Stimulated activated CD8-positive, alpha-beta memory T cell treated with anti-CD3 and anti-CD28 coated beads, Interleukin-4, amount 100 ng/mL, for 1 hour (primary cell): Measurements from ENCODE around the gene MFSD2B.
"Not testable (repeated sequence)": the region's sequence is repeated elsewhere in the genome, so short reads cannot be mapped to it uniquely, and the experiment has no call there.

Source experiments
- DNase-seq, 2 donors: peaks; one replicate each; pipeline ENCODE4 v3.0.0-alpha.2; 2020; ENCODE audit warnings: low read depth in 2 of 2, low spot score in 1 of 2

Gene MFSD2B

GRCh38 chr2:24018241-24018640 is 8.4 kb downstream of the MFSD2B start:
- no peak for DNase-seq

GRCh38 chr2:24019729-24020128 is 9.8 kb downstream of the MFSD2B start:
- no peak for DNase-seq

GRCh38 chr2:24020244-24020643 is 10.4 kb downstream of the MFSD2B start:
- DNase-seq, result no peak

GRCh38 chr2:24021122-24021998 is 11.5 kb downstream of the MFSD2B start:
- no peak for DNase-seq

GRCh38 chr2:24022324-24022974 is 12.6 kb downstream of the MFSD2B start:
- no peak for DNase-seq

- no peak for DNase-seq
These were observed 13.2 kb downstream of the MFSD2B start for GRCh38 chr2:24022975-24023575.

GRCh38 chr2:24024018-24024417 is 14.1 kb downstream of the MFSD2B start:
- DNase-seq, result no peak

- DNase-seq, result no peak
These were observed 15.2 kb downstream of the MFSD2B start for GRCh38 chr2:24024996-24025663.

- no peak for DNase-seq
These were observed 16.3 kb downstream of the MFSD2B start for GRCh38 chr2:24026233-24026632.

- no peak for DNase-seq
These were observed 29.1 kb downstream of the MFSD2B start for GRCh38 chr2:24038786-24039499.

- no peak for DNase-seq
These were observed 30.6 kb downstream of the MFSD2B start for GRCh38 chr2:24040511-24040910.

GRCh38 chr2:24043133-24043532 is 33.2 kb downstream of the MFSD2B start:
- DNase-seq, result not testable (repeated sequence)

GRCh38 chr2:24045511-24046508 is 35.9 kb downstream of the MFSD2B start:
- no peak for DNase-seq

- no peak for DNase-seq
These were observed 36.7 kb downstream of the MFSD2B start for GRCh38 chr2:24046599-24046929.

- DNase-seq, result peak; percentile 87 to 89
These were observed 37.2 kb downstream of the MFSD2B start, which contains the start of gene WDCP for GRCh38 chr2:24046930-24047702. WDCP (minus strand) TSS chr2:24047391; CDS start chr2:24039494, 7,897 bp downstream.

GRCh38 chr2:24047703-24048033 is 37.8 kb downstream of the MFSD2B start:
- DNase-seq, result no peak

- no peak for DNase-seq
These were observed 39.0 kb downstream of the MFSD2B start for GRCh38 chr2:24048769-24049484.

GRCh38 chr2:24049485-24050021 is 39.7 kb downstream of the MFSD2B start, which contains the start of gene FKBP1B:
FKBP1B (plus strand) TSS chr2:24049741; CDS start chr2:24049850, 109 bp downstream.
- no peak for DNase-seq
